GM13977 (cell line): ENCODE measurements around the gene PHLDB1.

Experiments
- DNase-seq: peaks from one replicate; pipeline ENCODE4 v3.0.0; 2012; ENCODE audit warnings: low spot score
- CTCF ChIP-seq: IDR thresholded peaks from 2 replicates; pipeline ENCODE4 v1.5.1; 2012; ENCODE audit warnings: mild to moderate bottlenecking, control low read depth; ENCODE audit not compliant: insufficient read depth; ENCODE audit errors: extremely low read depth, missing control alignments
- in situ Hi-C: fragments of 300-500 bp; cut with MboI; formaldehyde crosslinking; loops from one replicate; pipeline ENCODE4 v1.12.0; 2022; ENCODE audit warnings: low sequenced_read_pairs, low pct_unique_long_range_greater_than_20kb, mixed read lengths, inconsistent platforms; ENCODE audit not compliant: unreplicated experiment

Gene PHLDB1

DNA sequence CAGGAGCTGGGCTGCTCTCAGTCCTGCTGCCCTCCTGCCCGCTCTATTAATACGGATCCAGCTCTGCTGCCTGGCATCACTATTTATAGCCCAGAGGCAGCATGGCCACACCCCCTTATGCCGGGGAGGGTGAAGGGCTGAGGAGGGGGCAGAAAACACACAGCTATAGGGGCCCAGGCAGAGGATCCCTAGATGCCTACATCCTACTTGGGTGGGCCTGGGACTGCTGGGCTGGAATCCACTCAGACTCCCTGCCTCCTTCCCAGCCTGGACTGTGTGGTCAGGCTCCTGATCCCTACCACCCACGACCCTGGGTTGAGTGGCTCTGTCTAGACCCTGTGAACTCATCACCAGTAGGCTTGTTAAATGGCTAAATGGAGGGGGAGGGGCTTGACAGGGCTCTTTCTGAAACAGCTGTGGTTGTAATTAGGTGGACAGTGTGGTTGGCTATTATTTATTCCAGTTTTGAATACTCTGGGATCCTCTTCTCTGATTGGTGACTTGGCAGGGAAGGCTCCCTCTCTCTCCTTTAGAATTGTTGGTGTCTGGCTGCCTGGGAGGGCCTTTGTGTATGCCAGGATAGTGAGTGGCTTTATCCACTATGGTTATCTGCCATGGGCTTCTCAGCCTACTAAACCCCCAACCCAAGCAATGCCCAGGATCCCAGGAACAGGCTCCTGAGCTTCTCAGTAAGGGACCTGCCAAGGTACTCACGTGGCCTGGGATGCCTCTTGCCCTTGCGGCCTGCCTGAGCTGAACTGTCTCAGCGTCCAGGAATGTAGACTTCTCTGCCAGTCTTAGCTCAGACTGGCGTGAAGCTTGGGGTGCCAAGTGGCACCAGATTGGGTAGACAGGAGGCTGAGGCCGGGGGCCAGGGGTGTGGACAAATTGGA lies 15.2 kb downstream of the PHLDB1 start:
- in situ Hi-C loops: no loop called here
- no peak for DNase-seq
- TF ChIP-seq CTCF: no peak

DNA sequence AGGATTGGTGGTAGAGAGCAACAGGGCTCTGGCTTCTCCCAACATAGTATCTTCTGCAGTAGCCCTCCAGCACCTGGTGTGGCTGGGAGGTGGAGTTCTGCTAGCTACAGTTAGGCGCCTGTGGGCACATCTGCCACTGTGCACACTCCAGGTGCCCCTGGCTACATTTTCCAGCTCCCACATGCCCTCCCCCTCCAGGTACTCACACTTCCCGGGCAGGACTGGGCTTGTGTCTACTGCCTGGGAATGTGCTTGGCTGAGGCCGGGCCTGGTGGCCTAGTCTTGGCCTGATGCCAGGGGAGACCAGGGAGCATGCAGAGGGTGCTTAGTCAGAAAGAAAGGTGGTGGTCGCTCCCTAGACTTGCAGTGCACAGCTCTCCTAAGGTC lies 15.8 kb downstream of the PHLDB1 start:
- in situ Hi-C loops: no loop called here
- DNase-seq: no peak
- TF ChIP-seq CTCF: no peak

DNA sequence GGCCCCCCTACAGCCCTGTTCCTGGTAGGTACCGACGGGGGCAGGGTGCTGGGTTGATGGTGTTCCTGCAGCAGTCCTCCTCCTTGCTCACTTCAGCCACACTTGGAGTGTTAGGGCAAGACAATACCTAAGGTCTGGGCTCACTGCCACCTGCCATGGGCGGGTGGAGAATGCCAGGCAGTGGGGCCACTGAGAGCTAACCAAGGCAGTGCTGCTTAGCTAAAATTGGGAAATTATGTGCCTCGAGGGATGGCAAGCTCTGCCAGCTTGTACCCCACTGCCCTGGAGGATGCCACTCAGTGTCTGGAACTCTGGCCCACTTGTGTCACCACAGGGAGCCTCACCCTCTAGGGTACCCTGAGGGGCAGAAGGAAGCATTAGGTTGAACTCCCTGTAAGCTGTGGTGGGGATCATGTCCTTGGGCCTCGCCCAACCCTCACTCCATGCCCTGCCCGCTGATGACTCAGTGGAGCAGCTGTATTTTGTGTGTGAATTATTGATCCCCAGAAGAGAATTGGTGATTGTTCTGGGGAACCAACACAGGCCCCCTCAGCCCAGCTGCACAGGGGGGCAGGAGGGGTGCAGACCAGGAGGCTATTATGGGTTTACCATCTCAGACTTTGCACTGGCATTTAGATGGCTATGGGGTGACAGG lies 17.7 kb downstream of the PHLDB1 start:
- TF ChIP-seq CTCF: no peak
- in situ Hi-C loops: no loop called here
- no peak for DNase-seq

GRCh38 chr11:118625976-118626375 lies 18.6 kb downstream of the PHLDB1 start:
- in situ Hi-C loops: no loop called here
- no peak for TF ChIP-seq CTCF

GRCh38 chr11:118627566-118627965 lies 20.2 kb downstream of the PHLDB1 start:
- TF ChIP-seq CTCF: no peak
- no peak for DNase-seq
- in situ Hi-C loops: no loop called here

More at GRCh38 chr11:118625976-118626375, 18.6 kb downstream of the PHLDB1 start:
- no peak for DNase-seq

- TF ChIP-seq CTCF: no peak
- DNase-seq: no peak
- in situ Hi-C loops: no loop called here
Measured at GRCh38 chr11:118628031-118628430, 20.6 kb downstream of the PHLDB1 start.
